ENCODE measurements around the gene ASF1A. TPM values are rescaled to one million over a fixed set of nuclear protein-coding genes. Genes with fewer than 3 reads are reported as not detected.
A peak's percentile ranks its signal among the peaks of the same experiment; 100 is the strongest.

Gene ASF1A
- total RNA-seq, 2 donors from 2014 or later = 14.4 to 20.6 TPM

- Mint-ChIP-seq H3K36me3 (ENCODE audit: low read depth) (no peaks in the 10 kb centered on the region), H3K27me3 (no peaks in the 10 kb centered on the region), H3K4me3 (no peak overlapping the region), H3K4me1 (peaks cover 36% of the 10 kb centered on the region), H3K27ac (peak overlapping the region; percentile 90)
- ATAC-seq (no peak), DNase-seq (no peak)
- H3K9me3 ChIP-seq (ENCODE audit: control insufficient read depth, low read length, poor library complexity, severe bottlenecking) = no peaks in the 10 kb centered on the region
These were observed 11.1 kb downstream of the ASF1A start for GRCh38 chr6:118905084-118905483.

- ATAC-seq (peak; percentile 59), DNase-seq (no peak)
- no peaks in the 10 kb centered on the region for H3K36me3 Mint-ChIP-seq (ENCODE audit: low read depth)
- H3K4me3 Mint-ChIP-seq = peak overlapping the region; percentile 33
- H3K27me3 Mint-ChIP-seq = no peaks in the 10 kb centered on the region
- peaks cover 30% of the 10 kb centered on the region for H3K4me1 Mint-ChIP-seq
- no peaks in the 10 kb centered on the region for H3K9me3 ChIP-seq (ENCODE audit: control insufficient read depth, low read length, poor library complexity, severe bottlenecking)
- H3K27ac Mint-ChIP-seq = peak overlapping the region; percentile 90
These were observed 11.9 kb downstream of the ASF1A start for GRCh38 chr6:118905851-118906250.

GRCh38 chr6:118908441-118908840, 14.5 kb downstream of the ASF1A start:
- H3K27ac Mint-ChIP-seq = no peak overlapping the region
- no peak for DNase-seq
- H3K27me3 Mint-ChIP-seq = no peaks in the 10 kb centered on the region
- H3K36me3 Mint-ChIP-seq (ENCODE audit: low read depth) = no peaks in the 10 kb centered on the region
- H3K4me1 Mint-ChIP-seq = peaks cover 25% of the 10 kb centered on the region
- H3K4me3 Mint-ChIP-seq = no peak overlapping the region
- no peak for ATAC-seq
- H3K9me3 ChIP-seq (ENCODE audit: control insufficient read depth, low read length, poor library complexity, severe bottlenecking) = no peaks in the 10 kb centered on the region

GRCh38 chr6:118912646-118913045, 18.7 kb downstream of the ASF1A start:
- no peaks in the 10 kb centered on the region for H3K9me3 ChIP-seq (ENCODE audit: control insufficient read depth, low read length, poor library complexity, severe bottlenecking)
- H3K4me1 Mint-ChIP-seq = peaks cover 8% of the 10 kb centered on the region
- H3K27me3 Mint-ChIP-seq = no peaks in the 10 kb centered on the region
- DNase-seq = no peak
- H3K36me3 Mint-ChIP-seq (ENCODE audit: low read depth) = peaks cover 3% of the 10 kb centered on the region
- peak overlapping the region; percentile 27 for H3K27ac Mint-ChIP-seq
- H3K4me3 Mint-ChIP-seq = no peak overlapping the region
- ATAC-seq = no peak

- Mint-ChIP-seq H3K27ac (peak overlapping the region; percentile 27), H3K36me3 (ENCODE audit: low read depth) (peaks cover 3% of the 10 kb centered on the region), H3K27me3 (no peaks in the 10 kb centered on the region), H3K4me1 (peaks cover 8% of the 10 kb centered on the region), H3K4me3 (no peak overlapping the region)
- ATAC-seq (no peak), DNase-seq (no peak)
- no peaks in the 10 kb centered on the region for H3K9me3 ChIP-seq (ENCODE audit: control insufficient read depth, low read length, poor library complexity, severe bottlenecking)
These were observed 19.2 kb downstream of the ASF1A start for GRCh38 chr6:118913161-118913560.

GRCh38 chr6:118914598-118914997, 20.6 kb downstream of the ASF1A start:
- ATAC-seq (no peak), DNase-seq (no peak)
- peaks cover 3% of the 10 kb centered on the region for H3K36me3 Mint-ChIP-seq (ENCODE audit: low read depth)
- peaks cover 8% of the 10 kb centered on the region for H3K4me1 Mint-ChIP-seq
- H3K9me3 ChIP-seq (ENCODE audit: control insufficient read depth, low read length, poor library complexity, severe bottlenecking) = no peaks in the 10 kb centered on the region
- H3K4me3 Mint-ChIP-seq = no peak overlapping the region
- no peaks in the 10 kb centered on the region for H3K27me3 Mint-ChIP-seq
- no peak overlapping the region for H3K27ac Mint-ChIP-seq

GRCh38 chr6:118917546-118918328, 23.8 kb downstream of the ASF1A start:
- Mint-ChIP-seq H3K36me3 (ENCODE audit: low read depth) (peaks cover 5% of the 10 kb centered on the region), H3K4me3 (no peak overlapping the region), H3K27me3 (no peaks in the 10 kb centered on the region), H3K27ac (no peak overlapping the region), H3K4me1 (peaks cover 5% of the 10 kb centered on the region)
- no peak for ATAC-seq
- no peak for DNase-seq
- H3K9me3 ChIP-seq (ENCODE audit: control insufficient read depth, low read length, poor library complexity, severe bottlenecking) = no peaks in the 10 kb centered on the region

GRCh38 chr6:118918329-118918725, 24.4 kb downstream of the ASF1A start:
- no peak overlapping the region for H3K4me3 Mint-ChIP-seq
- no peak for ATAC-seq
- no peak for DNase-seq
- peaks cover 3% of the 10 kb centered on the region for H3K4me1 Mint-ChIP-seq
- H3K36me3 Mint-ChIP-seq (ENCODE audit: low read depth) = peaks cover 5% of the 10 kb centered on the region
- H3K27me3 Mint-ChIP-seq = no peaks in the 10 kb centered on the region
- no peak overlapping the region for H3K27ac Mint-ChIP-seq
- no peaks in the 10 kb centered on the region for H3K9me3 ChIP-seq (ENCODE audit: control insufficient read depth, low read length, poor library complexity, severe bottlenecking)

GRCh38 chr6:118921084-118921483, 27.1 kb downstream of the ASF1A start:
- Mint-ChIP-seq H3K4me3 (no peak overlapping the region), H3K36me3 (ENCODE audit: low read depth) (peaks cover 2% of the 10 kb centered on the region), H3K27ac (peak overlapping the region; percentile 19), H3K27me3 (no peaks in the 10 kb centered on the region), H3K4me1 (peaks cover 5% of the 10 kb centered on the region)
- H3K9me3 ChIP-seq (ENCODE audit: control insufficient read depth, low read length, poor library complexity, severe bottlenecking) = no peaks in the 10 kb centered on the region
- ATAC-seq (no peak), DNase-seq (no peak)

- Mint-ChIP-seq H3K4me3 (no peak overlapping the region), H3K27me3 (no peaks in the 10 kb centered on the region), H3K4me1 (peaks cover 8% of the 10 kb centered on the region), H3K27ac (no peak overlapping the region), H3K36me3 (ENCODE audit: low read depth) (peaks cover 2% of the 10 kb centered on the region)
- no peaks in the 10 kb centered on the region for H3K9me3 ChIP-seq (ENCODE audit: control insufficient read depth, low read length, poor library complexity, severe bottlenecking)
- no peak for DNase-seq
- ATAC-seq = no peak
These were observed 29.1 kb downstream of the ASF1A start for GRCh38 chr6:118923035-118923434.

- Mint-ChIP-seq H3K27ac (no peak overlapping the region), H3K4me1 (peaks cover 24% of the 10 kb centered on the region), H3K36me3 (ENCODE audit: low read depth) (peaks cover 2% of the 10 kb centered on the region), H3K27me3 (no peaks in the 10 kb centered on the region), H3K4me3 (no peak overlapping the region)
- H3K9me3 ChIP-seq (ENCODE audit: control insufficient read depth, low read length, poor library complexity, severe bottlenecking) = no peaks in the 10 kb centered on the region
- no peak for DNase-seq
- ATAC-seq = no peak
These were observed 36.7 kb downstream of the ASF1A start for GRCh38 chr6:118930680-118931079.

- Mint-ChIP-seq H3K27ac (no peak overlapping the region), H3K4me1 (peaks cover 24% of the 10 kb centered on the region), H3K4me3 (no peak overlapping the region), H3K27me3 (no peaks in the 10 kb centered on the region), H3K36me3 (ENCODE audit: low read depth) (peaks cover 2% of the 10 kb centered on the region)
- no peak for ATAC-seq
- no peak for DNase-seq
- H3K9me3 ChIP-seq (ENCODE audit: control insufficient read depth, low read length, poor library complexity, severe bottlenecking) = no peaks in the 10 kb centered on the region
These were observed 37.5 kb downstream of the ASF1A start for GRCh38 chr6:118931436-118931835.

GRCh38 chr6:118932421-118932820, 38.5 kb downstream of the ASF1A start:
- no peak for ATAC-seq
- H3K36me3 Mint-ChIP-seq (ENCODE audit: low read depth) = peaks cover 2% of the 10 kb centered on the region
- peaks cover 24% of the 10 kb centered on the region for H3K4me1 Mint-ChIP-seq
- no peak for DNase-seq
- H3K27me3 Mint-ChIP-seq = no peaks in the 10 kb centered on the region
- H3K27ac Mint-ChIP-seq = no peak overlapping the region
- no peaks in the 10 kb centered on the region for H3K9me3 ChIP-seq (ENCODE audit: control insufficient read depth, low read length, poor library complexity, severe bottlenecking)
- no peak overlapping the region for H3K4me3 Mint-ChIP-seq

- ATAC-seq (no peak), DNase-seq (no peak)
- Mint-ChIP-seq H3K27me3 (no peaks in the 10 kb centered on the region), H3K36me3 (ENCODE audit: low read depth) (peaks cover 2% of the 10 kb centered on the region), H3K4me3 (peak overlapping the region; percentile 93), H3K4me1 (peaks cover 21% of the 10 kb centered on the region), H3K27ac (peak overlapping the region; percentile 85)
- H3K9me3 ChIP-seq (ENCODE audit: control insufficient read depth, low read length, poor library complexity, severe bottlenecking) = no peaks in the 10 kb centered on the region
These were observed 40.0 kb downstream of the ASF1A start for GRCh38 chr6:118933855-118934460.

All from T-helper 17 cell (primary cell).